GM04503 (cell line): ENCODE measurements around the gene OR6V1.

Experiments used
- DNase-seq: peaks from one replicate; pipeline ENCODE4 v3.0.0-alpha.2; 2012; ENCODE audit warnings: low read depth

Gene OR6V1

GRCh38 chr7:143052041-143052440 is at the start of gene OR6V1:
Gene OR6V1, plus strand, starts transcription at chr7:143052341. Its CDS starts 0 bp downstream, at chr7:143052341.
- no peak for DNase-seq

- DNase-seq: no peak
These were observed 49.2 kb upstream of the OR6V1 start for GRCh38 chr7:143002898-143003297.

- DNase-seq: no peak
These were observed 48.6 kb upstream of the OR6V1 start for GRCh38 chr7:143003393-143004051.

GRCh38 chr7:143005632-143006260 is 46.4 kb upstream of the OR6V1 start:
- no peak for DNase-seq

GRCh38 chr7:143008007-143008901 is 43.9 kb upstream of the OR6V1 start:
- no peak for DNase-seq

- DNase-seq: no peak
These were observed 40.1 kb upstream of the OR6V1 start for GRCh38 chr7:143012001-143012400.

GRCh38 chr7:143012409-143012808 is 39.7 kb upstream of the OR6V1 start:
- no peak for DNase-seq

- no peak for DNase-seq
These were observed 38.7 kb upstream of the OR6V1 start for GRCh38 chr7:143013473-143013872.

GRCh38 chr7:143013893-143014292 is 38.2 kb upstream of the OR6V1 start:
- peak; percentile 68 for DNase-seq

GRCh38 chr7:143015084-143015483 is 37.1 kb upstream of the OR6V1 start:
- DNase-seq: no peak

- peak; percentile 36 for DNase-seq
These were observed 36.1 kb upstream of the OR6V1 start for GRCh38 chr7:143015926-143016490.

- no peak for DNase-seq
These were observed 35.1 kb upstream of the OR6V1 start for GRCh38 chr7:143016996-143017395.

- no peak for DNase-seq
These were observed 33.2 kb upstream of the OR6V1 start for GRCh38 chr7:143018931-143019330.

- DNase-seq: no peak
These were observed 29.1 kb upstream of the OR6V1 start for GRCh38 chr7:143023047-143023446.

- no peak for DNase-seq
These were observed 26.8 kb upstream of the OR6V1 start for GRCh38 chr7:143025371-143025770.

- no peak for DNase-seq
These were observed 25.1 kb upstream of the OR6V1 start, which contains the start of gene OR9A2 for GRCh38 chr7:143027032-143027431. Gene OR9A2, minus strand, starts transcription at chr7:143027132. Its CDS starts 0 bp downstream, at chr7:143027132.

- no peak for DNase-seq
These were observed 24.5 kb upstream of the OR6V1 start for GRCh38 chr7:143027683-143028082.

GRCh38 chr7:143038635-143039034 is 13.5 kb upstream of the OR6V1 start:
- no peak for DNase-seq

- no peak for DNase-seq
These were observed 11.9 kb upstream of the OR6V1 start for GRCh38 chr7:143040209-143040715.

GRCh38 chr7:143041346-143041745 is 10.8 kb upstream of the OR6V1 start:
- DNase-seq: no peak

- DNase-seq: no peak
These were observed 9.9 kb upstream of the OR6V1 start for GRCh38 chr7:143042159-143042789.

GRCh38 chr7:143042790-143043271 is 9.3 kb upstream of the OR6V1 start:
- no peak for DNase-seq
